Measurements from ENCODE around the gene DLG2. TPM values are rescaled to one million over a fixed set of nuclear protein-coding genes. Genes with fewer than 3 reads are reported as not detected.
A peak's percentile ranks its signal among the peaks of the same experiment; 100 is the strongest.
"Not testable (repeated sequence)": the region's sequence is repeated elsewhere in the genome, so short reads cannot be mapped to it uniquely, and the experiment has no call there.

The DLG2 gene
- total RNA-seq, 1 donor from 2014 or later, result 0.17 TPM

DNA sequence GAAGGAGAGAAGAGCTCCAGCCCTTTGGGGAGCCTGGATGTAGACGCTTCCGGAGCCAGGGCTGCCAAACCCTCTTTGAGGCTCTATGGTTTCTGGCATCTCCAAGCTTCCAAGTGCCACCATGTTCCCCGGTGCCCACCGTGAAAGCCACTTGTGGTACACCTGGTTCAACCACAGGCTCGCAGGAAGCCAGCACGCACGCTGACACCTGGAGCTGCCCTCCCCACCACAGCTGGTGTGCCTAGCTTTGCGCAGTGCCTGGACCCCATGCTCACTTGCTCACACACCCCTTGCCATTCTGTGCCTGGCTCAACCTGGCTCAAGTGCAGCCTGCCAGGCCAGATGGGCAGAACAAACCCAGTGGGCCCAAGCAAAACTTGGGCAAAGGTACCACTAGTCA, 831.4 kb downstream of the DLG2 start:
- TF ChIP-seq, protein P1, sequence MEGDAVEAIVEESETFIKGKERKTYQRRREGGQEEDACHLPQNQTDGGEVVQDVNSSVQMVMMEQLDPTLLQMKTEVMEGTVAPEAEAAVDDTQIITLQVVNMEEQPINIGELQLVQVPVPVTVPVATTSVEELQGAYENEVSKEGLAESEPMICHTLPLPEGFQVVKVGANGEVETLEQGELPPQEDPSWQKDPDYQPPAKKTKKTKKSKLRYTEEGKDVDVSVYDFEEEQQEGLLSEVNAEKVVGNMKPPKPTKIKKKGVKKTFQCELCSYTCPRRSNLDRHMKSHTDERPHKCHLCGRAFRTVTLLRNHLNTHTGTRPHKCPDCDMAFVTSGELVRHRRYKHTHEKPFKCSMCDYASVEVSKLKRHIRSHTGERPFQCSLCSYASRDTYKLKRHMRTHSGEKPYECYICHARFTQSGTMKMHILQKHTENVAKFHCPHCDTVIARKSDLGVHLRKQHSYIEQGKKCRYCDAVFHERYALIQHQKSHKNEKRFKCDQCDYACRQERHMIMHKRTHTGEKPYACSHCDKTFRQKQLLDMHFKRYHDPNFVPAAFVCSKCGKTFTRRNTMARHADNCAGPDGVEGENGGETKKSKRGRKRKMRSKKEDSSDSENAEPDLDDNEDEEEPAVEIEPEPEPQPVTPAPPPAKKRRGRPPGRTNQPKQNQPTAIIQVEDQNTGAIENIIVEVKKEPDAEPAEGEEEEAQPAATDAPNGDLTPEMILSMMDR (conservative IDR thresholded peaks at IDR 0.05; ENCODE audit: low read depth, low read length), result no peak
- no peak for DNase-seq (ENCODE audit: low read depth)
- no peak overlapping the region for H3K4me3 ChIP-seq (ENCODE audit: low read depth, low read length)

DNA sequence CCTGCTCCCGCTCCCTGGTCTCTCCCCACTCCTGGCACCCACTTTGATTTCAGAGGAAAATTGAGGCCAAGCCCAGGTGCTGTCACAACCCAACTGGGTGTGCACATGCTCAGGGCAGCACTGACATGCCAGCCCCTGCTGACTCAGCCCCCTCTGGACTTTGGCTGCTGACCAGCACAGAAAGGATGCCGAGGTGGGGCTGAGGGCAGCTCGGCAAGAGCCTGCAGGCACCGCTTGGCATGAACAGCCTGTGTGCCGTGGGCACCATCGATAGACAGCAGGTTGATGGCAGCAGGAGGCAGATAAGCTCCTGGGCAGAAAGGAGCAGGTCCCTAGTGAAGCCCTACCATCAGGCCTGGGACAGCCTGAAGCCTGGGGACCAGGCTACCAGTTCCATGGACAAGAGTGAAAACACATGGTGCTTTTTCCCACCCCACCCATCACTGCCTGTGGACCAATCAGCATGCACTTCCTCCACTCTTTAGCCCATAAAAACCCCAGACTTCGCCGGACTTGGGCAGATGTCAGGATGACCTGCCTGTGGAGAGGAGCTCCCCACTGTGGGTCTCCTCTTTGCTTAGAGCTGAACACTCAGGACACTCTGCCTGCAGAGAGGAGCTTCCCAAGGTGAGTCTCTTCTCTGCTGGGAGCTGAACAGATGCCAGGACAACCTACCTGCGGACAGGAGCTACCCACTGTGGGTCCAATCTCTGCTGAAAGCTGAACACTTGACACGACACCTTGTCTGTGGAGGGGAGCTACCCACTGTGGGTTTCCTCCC, 832.3 kb downstream of the DLG2 start:
- TF ChIP-seq, protein P1 (conservative IDR thresholded peaks at IDR 0.05; ENCODE audit: low read depth, low read length), result no peak
- DNase-seq (ENCODE audit: low read depth), result no peak
- no peak overlapping the region for H3K4me3 ChIP-seq (ENCODE audit: low read depth, low read length)

DNA sequence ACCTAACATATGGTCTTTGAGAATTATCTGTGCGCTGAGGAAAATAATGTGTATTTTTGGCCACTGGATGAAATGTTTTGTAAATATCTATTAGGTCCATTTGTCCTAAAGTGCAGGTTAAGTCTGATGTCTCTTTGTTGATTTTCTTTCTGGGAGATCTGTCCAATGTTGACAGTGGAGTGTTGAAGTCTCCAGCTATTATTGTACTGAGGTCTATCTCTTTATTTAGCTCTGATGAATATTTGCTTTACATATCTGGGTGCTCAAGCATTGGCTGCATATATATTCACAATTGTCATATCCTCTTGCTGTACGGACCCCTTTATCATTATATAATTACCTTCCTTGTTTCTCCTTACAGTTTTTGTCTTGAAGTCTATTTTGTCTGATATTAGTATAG, 833.8 kb downstream of the DLG2 start:
- TF ChIP-seq, protein P1 (conservative IDR thresholded peaks at IDR 0.05; ENCODE audit: low read depth, low read length), result no peak
- no peak for DNase-seq (ENCODE audit: low read depth)
- H3K4me3 ChIP-seq (ENCODE audit: low read depth, low read length), result no peak overlapping the region

DNA sequence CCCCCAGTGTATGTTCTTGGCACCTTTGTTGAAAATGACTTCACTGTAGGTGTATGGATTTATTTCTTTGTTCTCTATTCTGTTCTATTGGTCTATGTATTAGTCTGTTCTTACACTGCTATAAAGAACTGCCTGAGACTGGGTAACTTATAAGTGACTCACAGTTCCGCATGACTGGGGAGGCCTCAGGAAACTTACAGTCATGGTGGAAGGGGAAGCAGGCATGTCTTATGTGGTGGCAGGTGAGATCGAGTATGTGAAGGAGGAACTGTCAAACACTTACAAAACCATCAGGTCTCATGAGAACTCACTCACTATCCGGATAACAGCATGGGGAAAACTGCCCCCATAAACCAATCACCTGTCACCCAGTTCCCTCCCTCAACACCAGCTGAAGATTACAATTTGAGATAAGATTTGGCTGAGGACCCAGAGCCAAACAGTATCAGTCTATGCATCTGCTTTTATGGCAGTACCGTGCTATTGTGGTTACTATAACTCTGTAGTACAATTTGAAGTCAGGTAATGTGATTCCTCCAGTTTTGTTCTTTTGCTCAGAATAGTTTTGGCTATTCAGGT, 836.2 kb downstream of the DLG2 start:
- TF ChIP-seq, protein P1 (conservative IDR thresholded peaks at IDR 0.05; ENCODE audit: low read depth, low read length), result no peak
- H3K4me3 ChIP-seq (ENCODE audit: low read depth, low read length), result no peak overlapping the region
- no peak for DNase-seq (ENCODE audit: low read depth)

DNA sequence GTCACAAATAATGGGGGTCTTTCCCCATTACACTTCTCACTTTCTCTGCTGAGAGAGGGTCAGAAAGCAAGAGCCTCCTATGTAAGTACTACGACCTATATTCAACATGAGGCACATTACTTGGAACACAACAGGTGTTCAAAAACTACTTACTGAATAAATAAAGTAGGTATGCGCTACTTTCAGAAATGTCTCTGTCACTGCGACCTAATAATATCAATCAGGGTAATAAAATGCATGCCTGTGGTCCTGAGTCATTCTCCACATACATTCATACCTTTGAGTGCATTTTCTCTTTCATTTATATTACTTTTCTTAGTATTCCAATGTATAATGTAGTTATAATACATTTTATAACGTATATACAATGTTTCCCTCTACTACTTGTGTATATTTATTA, 838.9 kb downstream of the DLG2 start:
- TF ChIP-seq, protein P1 (conservative IDR thresholded peaks at IDR 0.05; ENCODE audit: low read depth, low read length), result no peak
- no peak overlapping the region for H3K4me3 ChIP-seq (ENCODE audit: low read depth, low read length)
- DNase-seq (ENCODE audit: low read depth), result no peak

DNA sequence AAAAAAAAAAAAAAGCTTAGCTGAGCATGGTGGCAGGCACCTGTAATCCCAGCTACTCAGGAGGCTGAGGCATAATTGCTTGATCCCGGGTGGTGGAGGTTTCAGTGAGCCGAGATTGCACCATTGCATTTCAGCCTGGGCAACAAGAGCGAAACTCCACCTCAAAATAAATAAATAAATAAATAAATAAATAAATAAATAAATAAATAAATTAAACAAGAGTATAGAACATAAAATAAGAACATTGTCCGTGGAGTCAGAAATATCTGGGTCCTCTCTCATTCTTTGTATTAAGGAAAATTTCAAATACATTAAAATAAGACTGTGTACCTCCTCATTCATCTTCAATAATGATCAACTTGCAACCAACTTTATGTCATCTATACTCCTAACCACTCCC, 843.0 kb downstream of the DLG2 start:
- not testable (repeated sequence) for DNase-seq (ENCODE audit: low read depth)

DNA sequence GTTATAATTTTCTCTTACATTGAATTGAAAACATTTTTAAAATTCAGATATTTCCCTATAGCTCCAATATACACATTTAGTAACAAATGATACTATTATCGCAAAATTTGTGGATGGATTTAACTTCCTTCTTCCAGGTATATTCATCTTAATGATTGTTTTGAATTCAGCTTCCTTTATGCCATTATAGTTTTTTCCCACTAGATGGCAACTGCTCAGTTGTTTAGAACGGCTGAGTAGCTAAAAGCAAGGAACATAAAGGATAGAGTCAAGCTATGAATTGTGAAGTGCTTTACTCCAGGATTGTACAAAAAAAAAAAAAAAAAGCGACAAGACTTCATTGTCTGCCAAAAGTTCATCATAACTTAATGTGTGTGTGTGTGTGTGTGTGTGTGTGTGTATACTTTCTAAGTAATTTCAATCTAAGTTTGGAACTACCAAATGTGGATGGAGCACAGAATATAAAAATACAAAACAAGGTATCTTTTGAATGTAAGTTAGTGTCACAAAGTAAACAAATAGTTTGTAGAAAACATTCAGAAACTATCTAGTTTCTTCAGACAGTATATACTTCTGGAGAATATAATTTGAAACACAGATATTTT, 846.4 kb downstream of the DLG2 start:
- TF ChIP-seq, protein P1 (conservative IDR thresholded peaks at IDR 0.05; ENCODE audit: low read depth, low read length), result peak; percentile 66
- peak; percentile 10 for DNase-seq (ENCODE audit: low read depth)
- no peak overlapping the region for H3K4me3 ChIP-seq (ENCODE audit: low read depth, low read length)

More for the DNA sequence above, 843.0 kb downstream of the DLG2 start:
- not testable (repeated sequence) for H3K4me3 ChIP-seq (ENCODE audit: low read depth, low read length)

Measured in epithelial cell of proximal tubule (primary cell).